Measurements from ENCODE around the gene CAMK1D. TPM values are rescaled to one million over a fixed set of nuclear protein-coding genes. Genes with fewer than 3 reads are reported as not detected.

Gene CAMK1D
- total and polyA plus RNA-seq, 5 donors = 15.2 to 44.1 (median 26.6) TPM

GRCh38 chr10:12697764-12698163 is 348.4 kb downstream of the CAMK1D start:
- H3K4me1 ChIP-seq (ENCODE audit: control insufficient read depth, insufficient read depth, low read length) = no peaks in the 10 kb centered on the region
- no peak overlapping the region for H3K4me3 ChIP-seq (ENCODE audit: low read length)
- intact Hi-C loops (cut with DNase I) = no loop called here
- WGBS = 56% methylated on average over 9 of the region's 9 CpGs
- ATAC-seq = peak; percentile 63 to 77
- no peaks in the 10 kb centered on the region for H3K27me3 ChIP-seq (ENCODE audit: control insufficient read depth, insufficient read depth)
- DNase-seq = peak; percentile 34 to 68 (median 66)
- peak overlapping the region; percentile 31 for H3K27ac ChIP-seq (ENCODE audit: low read length)
- no peaks in the 10 kb centered on the region for H3K9me3 ChIP-seq (ENCODE audit: control insufficient read depth, low read length)

GRCh38 chr10:12699258-12699700 is 349.9 kb downstream of the CAMK1D start:
- no peak for DNase-seq
- Histone ChIP-seq H3K27ac (ENCODE audit: low read length) (peak overlapping the region; percentile 82), H3K9me3 (ENCODE audit: control insufficient read depth, low read length) (no peaks in the 10 kb centered on the region), H3K27me3 (ENCODE audit: control insufficient read depth, insufficient read depth) (no peaks in the 10 kb centered on the region), H3K4me1 (ENCODE audit: control insufficient read depth, insufficient read depth, low read length) (no peaks in the 10 kb centered on the region), H3K4me3 (ENCODE audit: low read length) (no peak overlapping the region)
- ATAC-seq = peak; percentile 61 to 62
- 58% methylated on average over 7 of the region's 7 CpGs for WGBS
- intact Hi-C loops (cut with DNase I) = no loop called here

GRCh38 chr10:12699781-12700556 is 350.6 kb downstream of the CAMK1D start:
- ATAC-seq (no peak), DNase-seq (no peak)
- Histone ChIP-seq H3K27ac (ENCODE audit: low read length) (no peak overlapping the region), H3K27me3 (ENCODE audit: control insufficient read depth, insufficient read depth) (no peaks in the 10 kb centered on the region), H3K4me1 (ENCODE audit: control insufficient read depth, insufficient read depth, low read length) (no peaks in the 10 kb centered on the region), H3K4me3 (ENCODE audit: low read length) (no peak overlapping the region), H3K9me3 (ENCODE audit: control insufficient read depth, low read length) (no peaks in the 10 kb centered on the region)
- intact Hi-C loops (cut with DNase I) = no loop called here
- 89% methylated on average over 9 of the region's 9 CpGs for WGBS

- no peak overlapping the region for H3K27ac ChIP-seq (ENCODE audit: low read length)
- 92% methylated on average over 3 of the region's 3 CpGs for WGBS
- H3K27me3 ChIP-seq (ENCODE audit: control insufficient read depth, insufficient read depth) = no peaks in the 10 kb centered on the region
- H3K4me3 ChIP-seq (ENCODE audit: low read length) = no peak overlapping the region
- ATAC-seq (no peak), DNase-seq (no peak)
- H3K9me3 ChIP-seq (ENCODE audit: control insufficient read depth, low read length) = no peaks in the 10 kb centered on the region
- intact Hi-C loops (cut with DNase I) = no loop called here
- no peaks in the 10 kb centered on the region for H3K4me1 ChIP-seq (ENCODE audit: control insufficient read depth, insufficient read depth, low read length)
Measured at GRCh38 chr10:12700557-12700874, 351.2 kb downstream of the CAMK1D start.

- no peaks in the 10 kb centered on the region for H3K9me3 ChIP-seq (ENCODE audit: control insufficient read depth, low read length)
- WGBS = 53% methylated on average over 6 of the region's 6 CpGs
- H3K4me3 ChIP-seq (ENCODE audit: low read length) = no peak overlapping the region
- H3K27ac ChIP-seq (ENCODE audit: low read length) = no peak overlapping the region
- no peak for ATAC-seq
- H3K4me1 ChIP-seq (ENCODE audit: control insufficient read depth, insufficient read depth, low read length) = no peaks in the 10 kb centered on the region
- DNase-seq = no peak
- H3K27me3 ChIP-seq (ENCODE audit: control insufficient read depth, insufficient read depth) = no peaks in the 10 kb centered on the region
- intact Hi-C loops (cut with DNase I) = no loop called here
Measured at GRCh38 chr10:12701696-12702095, 352.3 kb downstream of the CAMK1D start.

- DNase-seq (no peak), ATAC-seq (no peak)
- intact Hi-C loops (cut with DNase I) = no loop called here
- no peak overlapping the region for H3K4me3 ChIP-seq (ENCODE audit: low read length)
- H3K27me3 ChIP-seq (ENCODE audit: control insufficient read depth, insufficient read depth) = no peaks in the 10 kb centered on the region
- no peaks in the 10 kb centered on the region for H3K4me1 ChIP-seq (ENCODE audit: control insufficient read depth, insufficient read depth, low read length)
- H3K27ac ChIP-seq (ENCODE audit: low read length) = no peak overlapping the region
- WGBS = 87% methylated on average over 9 of the region's 9 CpGs
- no peaks in the 10 kb centered on the region for H3K9me3 ChIP-seq (ENCODE audit: control insufficient read depth, low read length)
Measured at GRCh38 chr10:12702215-12702770, 352.9 kb downstream of the CAMK1D start.

GRCh38 chr10:12703126-12703525 is 353.8 kb downstream of the CAMK1D start:
- H3K27me3 ChIP-seq (ENCODE audit: control insufficient read depth, insufficient read depth) = no peaks in the 10 kb centered on the region
- WGBS = 97% methylated on average over 6 of the region's 6 CpGs
- no peaks in the 10 kb centered on the region for H3K9me3 ChIP-seq (ENCODE audit: control insufficient read depth, low read length)
- intact Hi-C loops (cut with DNase I) = no loop called here
- peaks cover 6% of the 10 kb centered on the region for H3K4me1 ChIP-seq (ENCODE audit: control insufficient read depth, insufficient read depth, low read length)
- H3K27ac ChIP-seq (ENCODE audit: low read length) = no peak overlapping the region
- no peak overlapping the region for H3K4me3 ChIP-seq (ENCODE audit: low read length)
- no peak for ATAC-seq
- DNase-seq = no peak

GRCh38 chr10:12703813-12704212 is 354.5 kb downstream of the CAMK1D start:
- no peak for DNase-seq
- Histone ChIP-seq H3K4me1 (ENCODE audit: control insufficient read depth, insufficient read depth, low read length) (peaks cover 7% of the 10 kb centered on the region), H3K27me3 (ENCODE audit: control insufficient read depth, insufficient read depth) (no peaks in the 10 kb centered on the region), H3K27ac (ENCODE audit: low read length) (no peak overlapping the region), H3K4me3 (ENCODE audit: low read length) (no peak overlapping the region), H3K9me3 (ENCODE audit: control insufficient read depth, low read length) (no peaks in the 10 kb centered on the region)
- ATAC-seq = no peak
- WGBS = 72% methylated on average over 6 of the region's 6 CpGs
- intact Hi-C loops (cut with DNase I) = no loop called here

- H3K4me1 ChIP-seq (ENCODE audit: control insufficient read depth, insufficient read depth, low read length) = peaks cover 7% of the 10 kb centered on the region
- intact Hi-C loops (cut with DNase I) = no loop called here
- 98% methylated on average over 3 of the region's 3 CpGs for WGBS
Measured at GRCh38 chr10:12704488-12704887, 355.1 kb downstream of the CAMK1D start.

GRCh38 chr10:12705943-12706342 is 356.6 kb downstream of the CAMK1D start:
- DNase-seq (no peak), ATAC-seq (no peak)
- intact Hi-C loops (cut with DNase I) = no loop called here
- Histone ChIP-seq H3K27me3 (ENCODE audit: control insufficient read depth, insufficient read depth) (no peaks in the 10 kb centered on the region), H3K27ac (ENCODE audit: low read length) (no peak overlapping the region), H3K9me3 (ENCODE audit: control insufficient read depth, low read length) (no peaks in the 10 kb centered on the region), H3K4me3 (ENCODE audit: low read length) (no peak overlapping the region), H3K4me1 (ENCODE audit: control insufficient read depth, insufficient read depth, low read length) (peaks cover 7% of the 10 kb centered on the region)
- 91% methylated on average over 4 of the region's 4 CpGs for WGBS

More at GRCh38 chr10:12704488-12704887, 355.1 kb downstream of the CAMK1D start:
- DNase-seq = no peak
- Histone ChIP-seq H3K27ac (ENCODE audit: low read length) (no peak overlapping the region), H3K27me3 (ENCODE audit: control insufficient read depth, insufficient read depth) (no peaks in the 10 kb centered on the region), H3K4me3 (ENCODE audit: low read length) (no peak overlapping the region), H3K9me3 (ENCODE audit: control insufficient read depth, low read length) (no peaks in the 10 kb centered on the region)
- no peak for ATAC-seq

GRCh38 chr10:12707461-12708185 is 358.3 kb downstream of the CAMK1D start:
- Histone ChIP-seq H3K9me3 (ENCODE audit: control insufficient read depth, low read length) (no peaks in the 10 kb centered on the region), H3K4me1 (ENCODE audit: control insufficient read depth, insufficient read depth, low read length) (peaks cover 7% of the 10 kb centered on the region), H3K27me3 (ENCODE audit: control insufficient read depth, insufficient read depth) (no peaks in the 10 kb centered on the region), H3K4me3 (ENCODE audit: low read length) (no peak overlapping the region), H3K27ac (ENCODE audit: low read length) (peak overlapping the region; percentile 92)
- ATAC-seq (peak; percentile 80 to 82), DNase-seq (peak; percentile 29 to 63 (median 59))
- 43% methylated on average over 10 of the region's 10 CpGs for WGBS
- intact Hi-C loops (cut with DNase I) = no loop called here
